Measurements from ENCODE around the gene PVR. TPM values are rescaled to one million over a fixed set of nuclear protein-coding genes. Genes with fewer than 3 reads are reported as not detected.
A peak's percentile ranks its signal among the peaks of the same experiment; 100 is the strongest.
"Not testable (repeated sequence)": the region's sequence is repeated elsewhere in the genome, so short reads cannot be mapped to it uniquely, and the experiment has no call there.

Gene PVR, protein sequence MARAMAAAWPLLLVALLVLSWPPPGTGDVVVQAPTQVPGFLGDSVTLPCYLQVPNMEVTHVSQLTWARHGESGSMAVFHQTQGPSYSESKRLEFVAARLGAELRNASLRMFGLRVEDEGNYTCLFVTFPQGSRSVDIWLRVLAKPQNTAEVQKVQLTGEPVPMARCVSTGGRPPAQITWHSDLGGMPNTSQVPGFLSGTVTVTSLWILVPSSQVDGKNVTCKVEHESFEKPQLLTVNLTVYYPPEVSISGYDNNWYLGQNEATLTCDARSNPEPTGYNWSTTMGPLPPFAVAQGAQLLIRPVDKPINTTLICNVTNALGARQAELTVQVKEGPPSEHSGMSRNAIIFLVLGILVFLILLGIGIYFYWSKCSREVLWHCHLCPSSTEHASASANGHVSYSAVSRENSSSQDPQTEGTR
- 34.2 and 35.7 TPM in 2 replicates for total RNA-seq (2014; rRNA removed; shearing (Covaris generic))

DNA sequence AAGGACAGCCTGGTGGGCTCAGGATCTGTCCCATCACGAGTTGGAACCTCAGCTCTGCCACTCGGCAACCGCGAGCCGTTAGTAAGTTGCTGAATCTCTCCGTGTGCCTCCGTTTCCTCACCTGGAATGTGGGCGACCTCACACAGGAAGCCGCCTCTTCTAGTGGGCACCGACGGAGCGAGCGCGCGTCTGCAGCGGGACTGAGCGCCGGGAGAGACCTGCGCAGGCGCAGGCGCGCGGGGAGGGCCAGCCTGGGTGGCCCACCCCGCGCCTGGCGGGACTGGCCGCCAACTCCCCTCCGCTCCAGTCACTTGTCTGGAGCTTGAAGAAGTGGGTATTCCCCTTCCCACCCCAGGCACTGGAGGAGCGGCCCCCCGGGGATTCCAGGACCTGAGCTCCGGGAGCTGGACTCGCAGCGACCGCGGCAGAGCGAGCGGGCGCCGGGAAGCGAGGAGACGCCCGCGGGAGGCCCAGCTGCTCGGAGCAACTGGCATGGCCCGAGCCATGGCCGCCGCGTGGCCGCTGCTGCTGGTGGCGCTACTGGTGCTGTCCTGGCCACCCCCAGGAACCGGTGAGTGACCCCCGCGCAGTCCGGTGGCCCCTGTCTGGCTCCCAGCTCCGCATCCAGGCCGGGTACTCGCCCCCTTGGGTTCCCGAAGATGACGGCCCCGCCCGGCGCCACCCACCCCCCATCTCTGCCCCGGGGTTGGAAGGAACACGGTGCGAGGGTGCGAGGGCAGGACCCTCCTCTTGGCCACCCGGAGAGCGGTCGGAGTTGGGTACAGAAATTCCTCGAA is at the start of gene PVR:
PVR (plus strand) TSS at position 306 of the 797 bp plus-strand sequence; CDS start at position 493, 187 bp downstream.
- peak; percentile 81 for DNase-seq (ENCODE audit: low read depth)

DNA sequence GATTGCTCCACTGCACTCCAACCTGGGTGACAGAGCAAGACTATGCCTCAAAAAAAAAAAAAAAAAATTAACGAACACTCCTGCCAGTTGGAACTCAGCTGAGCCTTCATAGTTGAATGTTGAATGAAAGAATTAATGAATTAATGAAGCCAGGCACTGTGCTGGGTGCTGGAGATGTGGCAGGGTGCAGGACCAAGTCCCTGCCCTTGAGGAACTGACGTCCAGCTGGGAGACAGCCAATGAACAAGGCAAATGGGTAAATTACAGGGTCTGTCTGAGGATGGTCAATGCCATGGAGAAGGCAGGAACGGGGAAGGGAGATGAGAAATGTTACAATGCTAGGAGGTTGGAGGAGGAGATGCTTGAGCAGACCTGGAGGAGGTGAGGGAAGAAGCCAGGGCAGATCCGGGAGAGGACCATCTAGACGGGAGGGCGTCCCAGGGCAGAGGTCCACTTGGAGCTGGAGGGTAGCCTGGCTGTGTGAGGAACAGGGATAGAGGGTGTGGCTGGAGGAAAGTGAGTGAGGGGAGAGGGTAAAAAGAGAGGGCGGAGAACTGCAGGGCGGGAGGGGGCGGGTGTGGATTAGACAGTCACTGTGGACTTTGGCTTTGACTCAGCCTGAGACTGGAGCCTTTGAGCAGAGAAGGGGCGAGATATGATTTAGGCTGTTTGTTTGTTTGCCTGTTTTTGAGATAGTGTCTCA is 47.1 kb upstream of the PVR start:
- no peak for DNase-seq (ENCODE audit: low read depth)

DNA sequence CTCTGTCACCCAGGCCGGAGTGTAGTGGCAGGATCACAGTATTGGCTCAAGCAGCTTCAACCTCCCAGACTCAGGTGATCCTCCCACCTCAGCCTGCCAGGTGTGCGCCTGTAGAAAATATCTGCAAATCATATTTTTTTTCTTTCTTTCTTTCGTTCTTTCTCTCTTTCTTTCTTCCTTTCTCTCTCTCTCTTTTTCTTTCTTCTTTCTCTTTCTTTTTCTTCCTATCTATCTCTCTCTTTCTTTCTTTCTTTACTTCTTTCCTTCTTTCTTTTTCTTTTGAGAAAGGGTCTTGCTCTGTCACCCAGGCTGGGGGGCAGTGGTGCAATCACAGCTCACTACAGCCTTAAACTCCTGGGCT is 46.6 kb upstream of the PVR start:
- DNase-seq (ENCODE audit: low read depth): no peak

DNA sequence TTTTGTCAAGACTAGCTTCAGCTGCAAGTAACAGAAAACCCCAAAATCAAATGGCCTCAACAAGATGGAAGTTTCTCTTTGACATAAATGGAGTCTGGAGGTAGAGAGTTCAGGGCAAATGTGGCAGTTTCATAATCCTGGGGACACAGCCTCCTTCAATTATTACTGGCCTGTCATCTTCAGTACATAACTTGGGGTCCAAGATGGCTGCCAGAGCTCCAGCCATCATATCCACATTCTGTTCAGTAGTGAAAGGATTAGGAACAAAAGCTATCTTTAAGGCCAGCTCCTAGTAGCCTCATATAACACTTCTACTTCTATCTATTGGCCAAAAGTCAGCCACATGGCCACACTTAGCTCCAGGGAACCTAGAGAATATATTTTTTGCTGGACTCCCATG is 45.4 kb upstream of the PVR start:
- DNase-seq (ENCODE audit: low read depth): no peak

DNA sequence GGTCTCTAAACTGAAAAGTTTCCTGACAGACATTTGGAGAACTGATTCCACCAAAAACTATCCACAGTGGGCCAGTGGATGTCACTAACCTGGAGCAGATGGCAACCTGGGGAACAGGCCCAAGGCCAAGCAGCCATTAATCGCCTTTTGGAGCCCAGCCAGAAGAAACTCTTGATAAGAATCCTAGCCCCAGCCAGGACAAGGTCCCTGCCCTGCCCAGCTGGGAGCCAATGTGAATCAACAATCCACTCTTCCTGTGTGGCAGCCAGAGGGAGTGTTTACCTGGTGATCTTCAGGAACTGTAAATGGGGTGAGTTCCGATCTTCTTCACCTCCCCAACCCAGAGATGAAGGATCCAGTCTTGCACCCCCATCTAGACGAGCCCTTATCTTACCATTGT is 44.8 kb upstream of the PVR start:
- no peak for DNase-seq (ENCODE audit: low read depth)

DNA sequence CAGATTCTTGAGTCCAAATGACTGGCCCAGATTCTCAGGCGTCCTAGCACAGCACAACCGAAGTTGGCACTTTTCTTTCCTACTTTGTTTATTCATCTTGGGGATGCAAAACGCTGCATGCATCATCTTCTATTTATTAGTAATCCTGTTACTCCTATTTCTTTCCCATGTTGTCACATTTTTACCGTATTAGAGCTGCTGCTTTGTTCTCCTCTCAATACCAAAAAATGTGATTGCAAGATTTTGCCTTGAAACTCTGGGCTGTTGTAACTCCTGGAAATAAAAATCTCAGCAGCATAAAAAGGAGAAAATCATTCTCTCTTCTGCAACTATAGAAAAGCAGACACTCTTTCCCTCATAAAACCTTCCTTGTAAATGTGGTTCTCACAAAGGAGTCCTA is 43.2 kb upstream of the PVR start:
- no peak for DNase-seq (ENCODE audit: low read depth)

DNA sequence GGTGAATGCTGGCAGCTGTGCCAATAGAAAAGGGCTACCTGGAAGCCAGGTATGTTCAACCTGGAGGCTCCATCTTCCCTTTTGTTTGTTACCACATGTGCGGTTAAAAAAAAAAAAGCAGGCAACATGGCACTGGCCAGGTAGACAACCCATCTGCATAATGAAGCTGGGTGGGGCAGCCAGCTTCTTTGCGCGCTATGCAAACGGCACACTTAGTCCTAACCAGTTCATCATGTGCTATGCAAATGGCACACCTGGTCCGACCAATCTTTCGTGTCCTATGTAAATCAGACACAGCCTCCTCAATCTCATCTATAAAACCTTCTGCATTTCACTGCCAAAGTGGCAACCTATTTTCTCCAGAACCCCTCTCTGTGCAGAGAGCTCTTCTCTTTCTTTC is 41.6 kb upstream of the PVR start:
- DNase-seq (ENCODE audit: low read depth): no peak

DNA sequence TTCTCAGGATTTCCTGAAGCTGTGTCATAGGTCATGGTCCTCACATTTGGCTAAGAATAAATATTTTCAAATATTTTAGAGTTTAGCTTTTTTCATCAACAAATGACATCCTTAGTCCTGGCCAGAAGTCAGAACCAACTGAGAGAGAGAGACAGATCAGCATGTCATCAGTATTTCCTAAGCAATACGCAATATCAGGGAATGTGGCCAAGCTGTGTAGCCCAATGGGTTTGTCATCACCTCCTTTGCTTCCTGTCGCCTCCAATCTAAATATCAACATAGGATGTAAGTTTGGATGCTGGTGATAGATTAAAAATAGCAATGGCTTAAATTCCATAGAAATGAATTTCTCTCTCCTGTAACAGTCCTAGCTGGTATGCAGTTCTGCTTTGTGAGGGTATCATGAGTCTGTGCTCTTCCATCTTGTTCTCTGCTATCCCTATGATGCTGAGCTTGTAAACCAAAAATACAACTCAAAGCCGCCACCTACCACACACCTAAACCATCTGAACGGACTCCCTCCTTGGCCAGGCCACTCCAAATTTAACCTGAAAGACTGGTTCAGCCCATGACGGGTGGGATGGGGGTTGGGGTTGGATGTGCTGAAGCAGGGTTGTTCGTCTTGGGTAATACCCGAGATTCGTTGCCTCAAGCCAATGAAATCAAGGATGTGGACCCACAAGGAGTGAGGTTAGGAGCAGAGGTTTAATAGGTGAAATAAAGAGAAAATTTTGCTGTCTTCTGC is 40.3 kb upstream of the PVR start:
- peak; percentile 73 for DNase-seq (ENCODE audit: low read depth)

DNA sequence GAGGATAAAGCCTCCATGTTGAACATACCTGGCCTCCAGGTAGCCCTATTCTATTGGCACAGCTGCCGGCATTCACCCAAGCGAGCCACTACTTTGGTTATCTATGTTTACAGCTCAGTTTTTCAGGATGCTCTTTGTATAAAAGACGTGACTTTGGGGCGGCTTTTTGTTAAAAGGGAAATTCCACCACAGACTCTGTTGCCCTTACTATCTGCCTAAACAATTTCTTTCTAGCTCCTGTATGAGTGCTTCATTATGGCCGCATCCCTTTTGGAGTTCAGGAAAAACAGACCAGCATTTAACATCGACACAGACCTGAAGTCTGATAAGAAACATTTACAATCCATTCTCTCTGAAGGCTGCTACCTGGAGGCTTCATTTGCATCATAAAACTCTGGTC is 39.5 kb upstream of the PVR start:
- no peak for DNase-seq (ENCODE audit: low read depth)

DNA sequence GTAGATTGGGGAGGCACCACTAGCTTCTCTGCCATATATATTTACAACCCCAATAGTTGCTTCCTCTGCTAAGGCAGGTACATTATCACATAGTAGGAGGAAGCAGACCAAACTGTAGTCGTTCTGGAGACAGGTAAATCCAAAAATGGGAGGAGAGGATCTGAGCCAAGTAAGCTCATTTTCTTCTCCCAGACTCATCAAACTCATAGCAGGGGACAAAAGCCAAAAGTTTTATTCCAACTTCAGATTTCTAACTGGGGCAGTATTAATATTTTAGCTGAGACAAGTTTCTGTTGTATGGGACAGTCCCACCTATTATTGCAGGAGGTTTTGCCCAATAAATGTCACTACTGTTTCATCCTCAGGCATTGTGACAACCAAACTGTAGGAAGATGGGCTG is 38.2 kb upstream of the PVR start:
- DNase-seq (ENCODE audit: low read depth): no peak

DNA sequence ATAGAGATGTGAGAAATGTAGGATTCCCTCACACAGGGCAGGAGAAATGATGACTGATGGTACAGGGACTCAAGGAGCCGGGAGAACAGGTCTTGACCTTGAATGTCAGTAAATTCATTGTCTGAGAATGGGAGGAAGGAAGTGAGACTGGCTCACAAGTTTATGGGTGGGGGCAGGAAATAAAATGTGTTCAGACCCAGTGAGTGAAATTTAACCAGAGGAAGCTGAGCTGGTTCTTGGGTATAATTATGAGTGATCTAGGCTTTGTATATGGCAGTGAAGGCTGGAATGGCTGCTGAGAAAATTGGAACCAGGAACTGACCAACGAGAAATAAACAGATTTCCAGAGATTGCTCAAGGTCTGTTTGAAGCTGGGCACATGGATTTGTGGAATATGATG is 36.7 kb upstream of the PVR start:
- DNase-seq (ENCODE audit: low read depth): peak; percentile 51

DNA sequence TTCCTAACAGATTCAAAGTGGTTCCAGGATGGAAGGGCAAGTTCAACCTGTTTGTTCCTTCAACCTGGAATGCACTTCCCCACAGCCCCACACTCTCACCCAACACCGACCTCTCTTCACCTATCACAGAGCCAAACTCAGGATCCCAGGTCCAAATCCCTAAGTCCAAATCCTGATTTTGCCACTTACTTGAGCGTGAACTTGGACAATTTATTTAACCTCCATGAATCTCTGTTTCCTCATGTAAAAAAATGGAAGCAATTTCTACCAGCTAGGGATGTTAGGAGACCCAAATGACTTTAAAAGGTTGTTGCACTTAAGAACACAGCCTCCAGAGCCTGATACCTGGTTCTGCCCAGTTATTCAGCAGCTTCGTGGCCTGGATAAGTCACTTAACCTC is 35.8 kb upstream of the PVR start:
- no peak for DNase-seq (ENCODE audit: low read depth)

DNA sequence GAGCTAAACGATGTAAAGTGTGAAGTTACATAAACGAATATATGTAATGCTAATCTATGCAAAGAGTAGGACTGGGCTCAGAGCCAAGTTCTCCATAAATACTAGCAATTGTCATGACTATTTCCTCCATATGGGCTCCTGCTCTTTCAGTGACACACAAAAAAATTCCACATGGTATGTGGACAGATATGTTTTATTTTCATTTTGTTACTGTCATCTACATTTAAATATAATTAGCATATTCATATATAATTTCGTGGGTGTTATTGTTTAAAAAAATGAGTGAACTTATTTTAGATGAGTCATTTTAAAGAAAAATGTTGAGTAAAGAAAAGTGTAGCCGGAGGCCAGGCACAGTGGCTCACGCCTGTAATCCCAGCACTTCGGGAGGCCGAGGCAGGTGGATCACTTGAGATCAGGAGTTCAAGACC is 35.3 kb upstream of the PVR start:
- DNase-seq (ENCODE audit: low read depth): peak; percentile 36

DNA sequence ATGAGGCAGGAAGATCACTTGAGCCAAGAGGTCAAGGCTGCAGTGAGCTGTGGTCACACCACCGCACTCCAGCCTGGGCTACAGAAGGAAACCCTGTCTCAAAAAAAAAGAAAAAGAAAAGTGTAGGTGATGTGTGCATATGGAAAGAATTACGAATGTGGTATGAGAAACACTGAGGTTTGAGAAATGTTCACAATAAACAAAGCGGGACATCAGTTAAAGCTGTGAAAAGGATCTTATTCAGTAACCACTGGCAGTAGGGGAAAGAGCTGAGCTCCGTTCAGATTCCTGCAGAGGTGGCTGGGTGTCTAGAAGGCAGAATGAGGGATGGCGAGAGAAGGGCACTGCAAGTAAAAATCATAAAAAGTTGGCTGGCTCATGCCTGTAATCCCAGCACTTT is 34.5 kb upstream of the PVR start:
- peak; percentile 23 for DNase-seq (ENCODE audit: low read depth)

DNA sequence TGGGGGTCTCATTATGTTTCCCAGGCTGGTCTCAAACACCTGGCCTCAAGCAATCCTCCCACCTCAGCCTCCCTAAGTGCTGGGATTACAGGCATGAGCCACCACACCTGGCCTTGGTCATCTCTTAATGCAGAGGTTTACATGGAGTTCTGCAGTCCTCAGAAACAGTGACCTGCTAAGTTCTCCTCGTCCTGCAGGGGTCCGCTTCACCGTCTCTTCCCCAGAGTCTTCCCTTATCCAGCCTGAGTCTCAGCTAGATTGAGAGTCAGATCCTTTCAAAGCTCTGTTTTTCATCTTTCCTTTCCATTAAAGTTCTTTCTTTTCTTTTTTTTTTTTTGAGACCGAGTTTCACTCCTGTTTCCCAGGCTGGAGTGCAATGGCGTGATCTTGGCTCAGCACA is 33.2 kb upstream of the PVR start:
- not testable (repeated sequence) for DNase-seq (ENCODE audit: low read depth)

DNA sequence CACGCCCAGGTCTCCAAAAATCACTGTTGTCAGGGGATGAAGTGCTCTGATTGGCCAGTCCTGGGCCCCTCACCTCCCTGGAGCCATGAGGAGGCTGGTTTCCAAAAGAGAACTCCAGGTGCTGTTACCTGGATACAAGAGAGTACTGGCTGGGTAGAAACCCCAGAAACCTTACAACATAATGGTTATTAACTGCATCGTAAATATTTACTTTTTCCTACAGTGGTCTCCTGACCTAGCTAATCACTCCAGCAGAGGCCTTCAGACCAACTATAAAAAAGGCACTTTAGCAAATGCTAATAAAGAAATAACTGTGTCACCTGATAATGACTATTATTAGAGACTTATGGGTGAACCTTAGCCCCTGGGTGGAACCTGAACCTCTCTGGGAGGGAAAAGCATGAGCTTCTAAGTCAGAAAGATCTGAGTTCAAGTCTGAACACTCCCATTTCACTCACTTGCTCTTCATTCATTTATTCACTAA is 31.9 kb upstream of the PVR start:
- DNase-seq (ENCODE audit: low read depth): no peak

DNA sequence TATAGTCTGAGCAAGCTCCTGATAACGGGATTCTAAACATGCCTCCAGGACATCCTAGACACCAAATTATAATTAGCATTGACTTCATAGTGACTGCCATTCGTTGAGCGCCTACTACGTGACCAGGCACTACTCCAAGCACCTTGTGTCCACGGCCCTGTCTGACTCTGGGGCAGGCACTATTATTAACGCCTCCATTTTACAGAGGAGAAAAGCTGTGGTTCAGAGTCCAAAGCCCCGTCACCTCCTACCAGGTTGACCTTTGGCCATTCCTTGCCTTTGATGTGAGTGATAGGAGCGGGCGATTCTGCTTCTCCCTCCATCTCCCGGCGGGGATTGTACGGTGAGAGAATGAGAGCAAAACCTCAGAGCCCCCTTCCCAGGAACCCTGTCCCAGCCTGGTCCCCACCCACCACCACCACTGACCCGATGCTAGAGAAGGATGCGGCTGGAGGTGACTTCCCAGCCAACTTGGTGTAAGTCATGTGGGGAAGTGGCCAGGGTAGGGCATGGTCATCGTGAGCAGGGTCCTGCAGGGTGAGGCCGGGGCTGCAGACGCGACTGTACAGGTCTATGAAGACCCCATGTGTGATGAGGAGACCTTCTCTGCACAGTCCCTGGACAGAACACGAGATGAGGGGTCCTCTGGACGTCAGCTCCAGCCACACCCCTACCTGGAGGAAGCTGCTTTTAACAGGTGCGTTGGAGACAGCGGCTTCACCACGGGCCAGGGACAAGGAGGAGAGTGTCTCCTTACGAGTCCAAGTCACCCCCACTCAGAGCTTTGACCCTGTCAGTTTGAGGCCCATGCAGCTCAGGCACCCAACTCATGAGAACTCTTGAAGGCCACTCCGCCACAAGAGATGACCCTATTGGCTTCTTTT is 30.2 kb upstream of the PVR start, which contains the start of gene IGSF23:
IGSF23 (plus strand) TSS at position 269 of the 884 bp plus-strand sequence; CDS start at position 352, 83 bp downstream.
- DNase-seq (ENCODE audit: low read depth): no peak

DNA sequence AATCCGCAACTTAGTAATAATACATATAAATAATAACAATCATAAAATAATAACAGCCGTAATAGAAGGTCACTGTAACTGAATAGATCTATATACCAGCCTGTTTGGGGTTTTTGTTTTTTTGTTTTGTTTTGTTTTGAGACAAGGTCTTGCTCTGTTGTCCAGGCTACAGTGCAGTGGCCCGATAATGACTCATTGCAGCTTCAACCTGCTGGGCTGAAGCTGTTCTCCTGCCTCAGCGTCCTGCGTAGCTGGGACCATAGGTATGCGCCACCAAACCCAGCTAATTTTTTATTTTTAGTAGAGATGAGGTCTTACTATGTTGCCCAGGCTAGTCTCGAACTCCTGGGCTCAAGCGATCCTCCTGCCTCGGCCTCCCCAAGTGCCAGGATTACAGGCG is 29.4 kb upstream of the PVR start:
- DNase-seq (ENCODE audit: low read depth): no peak

DNA sequence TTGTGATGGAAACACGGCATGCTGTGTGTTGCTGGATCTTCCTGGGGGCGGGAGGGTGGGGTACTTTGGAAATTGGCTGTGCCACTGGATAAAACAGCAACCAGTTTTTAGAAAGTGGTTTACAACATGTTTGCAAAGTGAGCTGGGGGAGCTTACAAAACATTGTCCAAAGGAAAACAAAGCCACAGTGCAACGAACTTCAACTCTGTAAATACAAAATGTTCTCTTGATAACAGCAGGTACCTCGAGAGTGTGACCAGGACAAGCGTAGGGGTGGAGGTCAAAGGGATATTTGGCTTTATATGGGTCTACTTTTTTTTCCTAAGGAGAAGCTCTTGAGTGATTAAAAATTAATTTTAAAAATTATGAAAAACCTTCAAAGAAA is 27.9 kb upstream of the PVR start:
- no peak for DNase-seq (ENCODE audit: low read depth)

DNA sequence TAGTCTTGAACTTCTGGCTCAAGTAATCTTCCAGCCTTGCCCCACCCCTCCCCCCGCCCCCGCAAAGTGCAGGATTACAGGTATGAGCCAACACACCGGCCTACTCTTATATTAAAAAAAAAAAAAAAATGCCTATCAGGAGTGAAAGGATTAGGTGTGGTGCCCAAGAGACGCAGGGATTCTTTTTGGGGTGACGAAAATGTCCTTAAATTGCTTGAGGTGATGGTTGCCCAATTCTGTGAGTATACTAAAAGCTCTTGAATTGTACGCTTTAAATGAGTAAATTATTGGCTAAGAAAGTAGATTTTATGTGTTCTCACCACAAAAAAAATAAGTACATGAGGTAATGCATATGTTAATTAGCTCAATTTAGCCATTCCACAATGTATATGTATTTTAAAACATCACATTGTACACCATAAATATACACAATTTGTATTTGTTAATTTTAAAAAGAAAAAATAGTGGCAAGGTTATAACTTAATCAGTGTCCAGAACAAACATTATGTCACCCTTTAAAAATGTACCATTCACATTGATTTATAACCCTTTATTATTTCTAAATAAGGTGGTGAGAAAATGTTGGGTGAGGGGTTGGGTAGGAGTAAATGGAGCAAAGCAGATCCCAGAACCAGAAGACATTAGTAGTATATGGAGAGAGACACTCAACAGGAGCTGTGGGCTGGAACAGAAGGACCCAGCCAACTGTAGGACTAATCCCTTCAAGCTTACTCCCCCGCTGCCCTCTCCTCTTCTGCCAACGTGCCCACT is 26.4 kb upstream of the PVR start:
- no peak for DNase-seq (ENCODE audit: low read depth)

Data from RPMI7951 (cell line).